K562 (cell line): ENCODE results near the gene ZMIZ1. TPM values are rescaled to one million over a fixed set of nuclear protein-coding genes. Genes with fewer than 3 reads are reported as not detected.

Source experiments
- CBX8 ChIP-seq: fragments of 200-600 bp; sonication (generic); IDR thresholded peaks from 2 replicates; pipeline ENCODE4 v1.6.1; 2012; ENCODE audit warnings: borderline replicate concordance, mixed run types, low read depth, mild to moderate bottlenecking, moderate library complexity, mixed read lengths, low read length, control low read depth, inconsistent platforms; ENCODE audit not compliant: poor library complexity, severe bottlenecking; ENCODE audit errors: extremely low read depth
- CC2D1A ChIP-seq: fragments of 450-650 bp; IDR thresholded peaks from 2 replicates; pipeline ENCODE4 v1.6.1; 2017; ENCODE audit warnings: mild to moderate bottlenecking
- CCNT2 ChIP-seq: IDR thresholded peaks from 2 replicates; pipeline ENCODE4 v1.6.1; 2011; ENCODE audit warnings: borderline replicate concordance, low read depth, mild to moderate bottlenecking, moderate library complexity, mixed read lengths, low read length; ENCODE audit not compliant: insufficient read length; ENCODE audit errors: extremely low read depth
- CTBP1 ChIP-seq: fragments of 450-650 bp; IDR thresholded peaks from 2 replicates; pipeline ENCODE4 v1.6.1; 2016; ENCODE audit warnings: borderline replicate concordance
- CXXC5 ChIP-seq: fragments of 250-450 bp; sonication (Bioruptor Pico); IDR thresholded peaks from 2 replicates; pipeline ENCODE4 v1.8.0; 2022; ENCODE audit warnings: inconsistent platforms, mild to moderate bottlenecking, moderate library complexity
- ETV1 ChIP-seq: fragments of 450-650 bp; conservative IDR thresholded peaks from 2 replicates; pipeline ENCODE4 v1.6.1; 2016; ENCODE audit warnings: missing genetic modification characterization, control low read depth, low read depth, missing compliant biosample characterization
- FOS ChIP-seq: IDR thresholded peaks from 3 replicates; pipeline ENCODE4 v1.6.1; 2011; ENCODE audit not compliant: insufficient read length; ENCODE audit errors: extremely low read depth
- JUND ChIP-seq, 2 experiments: IDR thresholded peaks; 2 replicates in 1 of 2; 3 replicates in 1 of 2; pipeline ENCODE4 v1.6.1; 2011; ENCODE audit warnings: borderline replicate concordance in 2 of 2, low read depth in 2 of 2, low read length in 2 of 2, improper control_type of control experiment in 1 of 2, missing biosample characterization in 1 of 2, missing genetic modification characterization in 1 of 2, missing genetic modification reagents in 1 of 2
- KAT2B ChIP-seq: IDR thresholded peaks from one replicate; pipeline ENCODE4 v1.6.1; 2012; ENCODE audit warnings: low read depth, mild to moderate bottlenecking, control low read depth, inconsistent platforms, low read length, moderate library complexity
- LCOR ChIP-seq: sonication (generic); formaldehyde crosslinking; IDR thresholded peaks from 2 replicates; pipeline ENCODE4 v1.8.0; 2022; ENCODE audit warnings: mild to moderate bottlenecking, missing genetic modification reagents
- MLLT1 ChIP-seq, 2 experiments: fragments of 450-650 bp; IDR thresholded peaks; 2 replicates each; pipeline ENCODE4 v1.6.1; 2016
- MTA3 ChIP-seq: fragments of 450-650 bp; formaldehyde crosslinking; IDR thresholded peaks from 2 replicates; pipeline ENCODE4 v1.6.1; 2017; ENCODE audit warnings: mild to moderate bottlenecking, borderline replicate concordance
- MYBL2 ChIP-seq, 2 experiments: fragments of 450-650 bp in 1 of 2; sonication (generic) in 1 of 2; formaldehyde crosslinking in 1 of 2; IDR thresholded peaks; 2 replicates each; pipeline versions ENCODE4 v1.6.1 to v1.8.1; 2017 to 2022; ENCODE audit warnings: borderline replicate concordance in 1 of 2, inconsistent platforms in 1 of 2, low read depth in 1 of 2, mild to moderate bottlenecking in 1 of 2, missing genetic modification reagents in 1 of 2, moderate library complexity in 1 of 2
- NR1H2 ChIP-seq: sonication (generic); formaldehyde crosslinking; IDR thresholded peaks from 2 replicates; pipeline ENCODE4 v1.4.0; 2020; ENCODE audit warnings: mild to moderate bottlenecking, missing genetic modification reagents
- OTX1 ChIP-seq: fragments of 450-650 bp; formaldehyde crosslinking; IDR thresholded peaks from 2 replicates; pipeline ENCODE4 v1.4.0; 2022; ENCODE audit warnings: mild to moderate bottlenecking
- PCBP2 ChIP-seq: fragments of 200-400 bp; formaldehyde crosslinking; IDR thresholded peaks from 2 replicates; pipeline ENCODE4 v1.6.1; 2018; ENCODE audit warnings: low read length, low read depth, mild to moderate bottlenecking, moderate library complexity; ENCODE audit not compliant: poor library complexity, severe bottlenecking
- POU5F1 ChIP-seq: fragments of 150-350 bp; IDR thresholded peaks from 2 replicates; pipeline ENCODE4 v1.6.1; 2014; ENCODE audit warnings: borderline replicate concordance, low read length, low read depth, mild to moderate bottlenecking; ENCODE audit not compliant: partially characterized antibody
- TCF3 ChIP-seq: sonication (generic); formaldehyde crosslinking; IDR thresholded peaks from 2 replicates; pipeline ENCODE4 v1.4.0; 2020; ENCODE audit warnings: mild to moderate bottlenecking, missing genetic modification reagents
- THRAP3 ChIP-seq: fragments of 450-650 bp; IDR thresholded peaks from 2 replicates; pipeline ENCODE4 v1.6.1; 2016; ENCODE audit warnings: mild to moderate bottlenecking, inconsistent platforms, borderline replicate concordance
- ZNF197 ChIP-seq: fragments of 200-800 bp; sonication (Bioruptor generic); IDR thresholded peaks from 2 replicates; pipeline ENCODE4 v1.6.1; 2016; ENCODE audit warnings: low read depth, missing genetic modification characterization, missing compliant biosample characterization
- ZNF511 ChIP-seq: sonication (generic); formaldehyde crosslinking; IDR thresholded peaks from 2 replicates; pipeline ENCODE4 v1.8.0; 2022; ENCODE audit warnings: mild to moderate bottlenecking, missing genetic modification reagents
- ZNF512 ChIP-seq: IDR thresholded peaks from 2 replicates; pipeline ENCODE4 v1.6.1; 2016; ENCODE audit warnings: missing genetic modification characterization, missing compliant biosample characterization
- polyA plus RNA-seq, 8 experiments: library from polyadenylated mRNA; depleted of rRNA in 4 of 8; stranded (reverse) in 5 of 8; unstranded in 3 of 8; fragments of >200 nt; fragmentation: Nextera tagmentation in 2 of 8; fragmentation: Illumina TruSeq in 1 of 8; extraction: Ambion mirVana in 2 of 8; extraction: Trizol in 1 of 8; gene quantifications; 2 replicates each; pipeline versions ENCODE4 v1.2.1 to v1.2.3, GENCODE V29; 2011 to 2014; ENCODE audit warnings: inconsistent platforms in 1 of 8, missing spikeins in 1 of 8
- total RNA-seq, 7 experiments: library from RNA; depleted of rRNA in 6 of 7; stranded (reverse); fragments of >200 nt in 6 of 7; fragmentation: Illumina TruSeq in 2 of 7; extraction: Trizol in 2 of 7; gene quantifications; 2 replicates each; pipeline versions ENCODE4 v1.2.1 to v1.2.3, GENCODE V29; 2011 to 2021; ENCODE audit warnings: low replicate concordance in 1 of 7

The ZMIZ1 gene
- total and polyA plus RNA-seq, 9 of the 15 experiments (the other 6 are each of a cell fraction or from before 2014, with no cell fraction given): 1.0 to 37.3 (median 4.3) TPM

- no peak for TF ChIP-seq ZNF197 (CRISPR knock-in tag)
- peak; percentile 91 for TF ChIP-seq CTBP1
- TF ChIP-seq THRAP3: no peak
- no peak for TF ChIP-seq KAT2B
- peak; percentile 86 for TF ChIP-seq CC2D1A
- no peak for TF ChIP-seq MLLT1 (IDR thresholded peaks at IDR 0.05)
- no peak for TF ChIP-seq ZNF511 (CRISPR knock-in tag)
- no peak for TF ChIP-seq PCBP2
- TF ChIP-seq LCOR (CRISPR knock-in tag): peak; percentile 88
- TF ChIP-seq CBX8: no peak
- TF ChIP-seq CXXC5 (CRISPR knock-in tag): peak; percentile 55; the same call in 1 of the 2 replicates
- peak; percentile 34 for TF ChIP-seq POU5F1
- TF ChIP-seq TCF3 (CRISPR knock-in tag): 0 out of 2 replicates have a peak, but pooled peaks have one; percentile 37
- TF ChIP-seq MYBL2 (IDR thresholded peaks at IDR 0.05; ENCODE audit: low read depth): no peak
- TF ChIP-seq MYBL2 (CRISPR knock-in tag; IDR thresholded peaks at IDR 0.05; ENCODE audit: borderline replicate concordance): no peak
- peak; percentile 52; the same call in 1 of the 2 replicates for TF ChIP-seq ETV1
- no peak for TF ChIP-seq OTX1 (CRISPR knock-in tag)
- no peak; the same call in 1 of the 2 replicates for TF ChIP-seq MTA3
- no peak for TF ChIP-seq FOS
- TF ChIP-seq NR1H2 (CRISPR knock-in tag): no peak
- TF ChIP-seq ZNF512 (tag): no peak
- peak; percentile 47 for TF ChIP-seq JUND (IDR thresholded peaks at IDR 0.05; ENCODE audit: borderline replicate concordance, low read depth, low read length)
- TF ChIP-seq JUND (tag; IDR thresholded peaks at IDR 0.05; ENCODE audit: borderline replicate concordance, low read depth, low read length): peak; percentile 22; the same call in 2 of the 3 replicates
- peak; percentile 37 for TF ChIP-seq CCNT2
Observed at GRCh38 chr10:79195091-79195923, 126.5 kb downstream of the ZMIZ1 start (continued).
